Progenitor cell of endocrine pancreas (in vitro differentiated cells): Measurements from ENCODE around the gene COBL. TPM values are rescaled to one million over a fixed set of nuclear protein-coding genes. Genes with fewer than 3 reads are reported as not detected.

Experiments used
- DNase-seq: peaks from one replicate; pipeline ENCODE4 v3.0.0; 2021; ENCODE audit warnings: low spot score; ENCODE audit not compliant: unreplicated experiment
- H3K27ac Mint-ChIP-seq: 2 replicates; pipeline ENCODE4 v1.8.0; 2021; ENCODE audit warnings: mild to moderate bottlenecking, moderate library complexity, mixed read lengths
- H3K27me3 Mint-ChIP-seq: 2 replicates; pipeline ENCODE4 v1.8.0; 2021; ENCODE audit warnings: mixed read lengths
- H3K36me3 Mint-ChIP-seq: 2 replicates; pipeline ENCODE4 v1.8.0; 2022; ENCODE audit warnings: mixed read lengths; ENCODE audit not compliant: insufficient read depth
- H3K4me1 Mint-ChIP-seq: 2 replicates; pipeline ENCODE4 v1.8.0; 2021; ENCODE audit warnings: low read depth, mixed read lengths
- H3K4me3 Mint-ChIP-seq: 2 replicates; pipeline ENCODE4 v1.8.0; 2021; ENCODE audit warnings: low read depth, mild to moderate bottlenecking, moderate library complexity, mixed read lengths
- H3K9me3 Mint-ChIP-seq: 2 replicates; pipeline ENCODE4 v1.8.0; 2021; ENCODE audit warnings: low read depth, mixed read lengths
- CTCF ChIP-seq: fragments of 200-600 bp; sonication (generic); IDR thresholded peaks from one replicate; pipeline ENCODE4 v1.5.0; 2021; ENCODE audit warnings: antibody characterized with exemption, mild to moderate bottlenecking; ENCODE audit not compliant: unreplicated experiment
- total RNA-seq: library from RNA; stranded (reverse); gene quantifications from 2 replicates; pipeline ENCODE4 v1.2.1, GENCODE V29; 2021

COBL gene
- total RNA-seq, 1 donor from 2014 or later = 21.3 TPM

DNA sequence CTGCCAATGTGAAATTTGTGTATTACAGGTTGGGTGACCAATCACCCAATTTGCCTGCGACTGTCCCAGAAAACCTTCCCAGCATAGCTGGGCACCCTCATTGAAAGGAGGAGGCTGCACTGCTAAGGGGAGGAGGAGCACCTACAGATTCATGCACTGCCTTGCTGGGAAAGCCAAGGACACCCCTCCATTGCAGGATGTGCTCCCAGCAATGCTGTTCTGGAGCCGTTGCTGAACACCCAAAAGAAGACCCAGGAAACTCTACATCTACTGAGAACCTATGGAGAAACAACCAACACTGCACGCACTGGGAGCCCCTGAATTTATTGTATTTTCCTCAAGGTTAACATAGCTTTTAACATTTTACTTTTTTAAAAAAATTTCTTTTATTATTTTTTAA is 295.7 kb downstream of the COBL start:
- DNase-seq = no peak

DNA sequence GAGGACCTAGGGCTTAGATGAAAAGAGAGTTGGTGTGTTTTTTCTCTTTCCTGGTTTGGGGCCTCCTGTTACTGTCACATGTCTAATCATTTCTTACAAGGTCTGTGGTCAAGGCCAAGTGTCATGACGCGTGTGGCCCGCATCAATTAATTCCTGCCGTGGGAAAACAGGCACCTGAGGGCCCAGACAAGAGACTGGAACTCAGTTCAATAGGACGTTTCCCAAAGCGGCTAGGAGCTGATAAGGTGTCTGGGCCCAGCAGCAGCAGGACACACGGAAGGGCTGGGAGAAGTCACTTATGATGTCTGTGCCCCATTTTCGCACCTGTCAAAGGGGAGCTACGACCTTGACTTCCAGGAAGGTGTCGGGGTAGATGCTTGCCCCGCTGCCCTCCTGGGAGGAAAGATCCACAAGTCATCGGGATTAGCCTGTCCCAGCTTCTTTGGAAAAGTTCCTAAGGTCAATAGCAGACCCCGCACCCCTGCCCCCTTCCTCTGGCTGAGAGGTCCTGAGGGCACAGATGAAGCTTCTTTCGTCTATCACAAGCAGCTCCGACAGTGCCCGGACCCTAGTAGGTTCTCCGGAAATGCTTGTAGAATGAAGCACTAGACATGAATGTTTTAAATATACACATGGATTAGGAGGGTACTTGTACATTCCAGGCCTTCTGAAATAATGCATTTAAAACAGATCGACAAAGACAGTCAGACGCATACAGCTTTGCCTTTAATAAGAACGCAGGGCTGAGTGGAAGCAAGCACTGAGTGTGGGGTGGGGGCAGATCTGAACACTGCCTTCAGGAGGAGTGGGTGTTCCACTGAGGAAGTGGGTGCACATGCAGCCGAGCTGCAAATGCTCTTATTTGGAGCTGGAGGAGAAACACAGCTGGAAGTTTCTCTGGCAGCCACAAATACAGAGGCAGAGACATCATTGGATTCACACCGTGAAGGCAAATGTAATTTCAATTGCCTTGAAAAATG is 296.4 kb downstream of the COBL start:
- H3K9me3 Mint-ChIP-seq = no peaks in the 10 kb centered on the region

More for the DNA sequence above, 295.7 kb downstream of the COBL start:
- Mint-ChIP-seq H3K4me3 (no peak overlapping the region), H3K9me3 (no peaks in the 10 kb centered on the region), H3K4me1 (no peaks in the 10 kb centered on the region), H3K36me3 (peaks cover 2% of the 10 kb centered on the region), H3K27ac (no peak overlapping the region), H3K27me3 (no peaks in the 10 kb centered on the region)
- TF ChIP-seq CTCF = no peak

GRCh38 chr7:51019191-51019844 is 297.3 kb downstream of the COBL start:
- Mint-ChIP-seq H3K4me1 (no peaks in the 10 kb centered on the region), H3K27me3 (no peaks in the 10 kb centered on the region), H3K36me3 (peaks cover 4% of the 10 kb centered on the region), H3K4me3 (no peak overlapping the region), H3K27ac (no peak overlapping the region), H3K9me3 (no peaks in the 10 kb centered on the region)
- no peak for DNase-seq
- TF ChIP-seq CTCF = no peak

More for the DNA sequence above, 296.4 kb downstream of the COBL start:
- TF ChIP-seq CTCF = no peak
- peaks cover 4% of the 10 kb centered on the region for H3K36me3 Mint-ChIP-seq
- no peak for DNase-seq
- no peak overlapping the region for H3K4me3 Mint-ChIP-seq
- no peaks in the 10 kb centered on the region for H3K27me3 Mint-ChIP-seq
- no peak overlapping the region for H3K27ac Mint-ChIP-seq
- no peaks in the 10 kb centered on the region for H3K4me1 Mint-ChIP-seq

DNA sequence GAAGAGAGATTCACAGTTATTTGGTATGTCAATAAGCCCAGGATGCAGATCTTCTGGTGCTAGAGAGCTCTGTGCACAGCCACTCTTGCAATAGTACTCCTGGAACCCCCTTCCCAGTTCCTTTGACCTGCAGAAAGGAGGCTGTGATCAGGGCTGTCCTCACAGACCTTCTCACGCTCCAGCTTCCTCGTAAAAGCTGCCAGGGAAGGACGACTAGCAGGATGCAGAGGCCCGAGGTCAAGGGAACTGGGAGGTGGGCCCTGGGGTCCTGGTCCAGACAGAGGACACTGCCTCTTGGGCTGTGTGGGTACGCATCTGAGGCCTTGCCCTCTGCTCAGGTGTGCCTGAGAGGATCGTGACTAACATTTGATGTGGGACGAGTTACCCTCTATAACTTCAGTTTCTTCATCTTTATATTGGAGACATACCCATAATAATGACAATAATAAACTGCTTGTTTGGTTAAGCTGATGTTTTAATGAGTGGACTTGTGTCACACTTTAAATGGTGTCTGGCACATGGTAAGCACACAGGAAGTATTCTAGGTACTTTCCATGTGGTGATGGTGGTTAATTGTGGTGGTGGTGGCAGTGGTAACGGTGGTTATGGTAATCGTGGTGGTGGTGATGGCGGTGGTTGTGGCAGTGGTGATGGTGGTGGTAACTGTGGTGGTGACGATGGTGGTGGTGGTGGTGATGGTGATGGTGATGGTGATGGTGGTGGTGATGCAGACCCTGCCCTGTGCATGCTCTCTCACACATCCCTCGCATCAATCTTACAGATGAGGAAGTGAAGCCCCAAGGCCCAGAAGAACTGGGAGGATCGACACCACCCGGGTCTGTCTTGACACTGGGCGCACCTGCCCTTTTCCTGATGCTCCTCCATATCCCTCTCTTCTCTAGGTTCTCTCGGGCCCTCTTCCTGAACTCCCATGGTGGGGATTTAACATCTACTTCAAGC is 298.8 kb downstream of the COBL start:
- DNase-seq = no peak

More for the DNA sequence above, 298.8 kb downstream of the COBL start:
- no peak for TF ChIP-seq CTCF
- H3K4me1 Mint-ChIP-seq = no peaks in the 10 kb centered on the region
- H3K27me3 Mint-ChIP-seq = peaks cover 9% of the 10 kb centered on the region
- H3K4me3 Mint-ChIP-seq = no peak overlapping the region
- H3K36me3 Mint-ChIP-seq = peaks cover 1% of the 10 kb centered on the region
- no peak overlapping the region for H3K27ac Mint-ChIP-seq
- no peaks in the 10 kb centered on the region for H3K9me3 Mint-ChIP-seq
